A673 (cell line): Measurements from ENCODE around the gene PIP4K2C. TPM values are rescaled to one million over a fixed set of nuclear protein-coding genes. Genes with fewer than 3 reads are reported as not detected.

Source experiments
- BruUV-seq: library from RNA; stranded (reverse); fragments of 400-500 nt; replicated peaks from 2 replicates; lab custom pipeline; 2021; lab: Mats Ljungman, UMichigan
- CTCF ChIA-PET: fragments of 300-600 bp; sonication (Branson Sonifier 250); formaldehyde crosslinking; loops from one replicate; lab custom pipeline; 2022; ENCODE audit warnings: antibody characterized with exemption; lab: Charles Lee
- POLR2A ChIA-PET: fragments of 300-600 bp; sonication (Branson Sonifier 250); formaldehyde crosslinking; loops from one replicate; lab custom pipeline; 2022; ENCODE audit warnings: antibody characterized with exemption; ENCODE audit not compliant: low non-redundant PET; lab: Charles Lee
- DNase-seq: peaks from one replicate; pipeline ENCODE4 v3.0.0-alpha.2; 2015; ENCODE audit warnings: low spot score
- H3K27ac ChIP-seq: fragments of 200-600 bp; sonication (generic); 2 replicates; pipeline ENCODE4 v1.5.1; 2016; ENCODE audit warnings: mixed run types, low read depth, mild to moderate bottlenecking, mixed read lengths, antibody characterized with exemption, low read length; ENCODE audit not compliant: poor library complexity, severe bottlenecking
- H3K27me3 ChIP-seq: fragments of 200-600 bp; sonication (generic); replicated peaks from 2 replicates; pipeline ENCODE4 v1.6.1; 2017; ENCODE audit warnings: mixed run types, low read depth, mild to moderate bottlenecking, mixed read lengths, antibody characterized with exemption, low read length; ENCODE audit not compliant: insufficient read depth, poor library complexity
- H3K36me3 ChIP-seq: fragments of 200-600 bp; sonication (generic); 2 replicates; pipeline ENCODE4 v1.6.1; 2016; ENCODE audit warnings: mixed run types, mild to moderate bottlenecking, mixed read lengths, antibody characterized with exemption, low read length; ENCODE audit not compliant: insufficient read depth, poor library complexity, severe bottlenecking
- H3K4me1 ChIP-seq: fragments of 200-600 bp; sonication (generic); 2 replicates; pipeline ENCODE4 v1.6.1; 2017; ENCODE audit warnings: mixed run types, mild to moderate bottlenecking, mixed read lengths, antibody characterized with exemption, low read length; ENCODE audit not compliant: insufficient read depth, poor library complexity, severe bottlenecking
- H3K4me3 ChIP-seq: fragments of 200-600 bp; sonication (generic); 2 replicates; pipeline ENCODE4 v1.5.1; 2016; ENCODE audit warnings: low read depth, mixed run types, mild to moderate bottlenecking, mixed read lengths, low read length; ENCODE audit not compliant: poor library complexity, severe bottlenecking
- H3K9me3 ChIP-seq: fragments of 200-600 bp; sonication (generic); 2 replicates; pipeline ENCODE4 v1.6.1; 2016; ENCODE audit warnings: mixed run types, low read depth, mild to moderate bottlenecking, mixed read lengths, antibody characterized with exemption, low read length; ENCODE audit not compliant: poor library complexity, severe bottlenecking
- EZH2 ChIP-seq: fragments of 200-600 bp; sonication (generic); IDR thresholded peaks from 2 replicates; pipeline ENCODE4 v1.6.1; 2017; ENCODE audit warnings: borderline replicate concordance, low read depth, mild to moderate bottlenecking, mixed read lengths, antibody characterized with exemption, low read length; ENCODE audit not compliant: poor library complexity, severe bottlenecking
- intact Hi-C: fragments of 100-400 bp; cut with micrococcal nuclease; formaldehyde crosslinking; loops from one replicate; pipeline ENCODE4 v1.10.0; 2022; ENCODE audit not compliant: unreplicated experiment
- total RNA-seq: library from RNA; stranded (reverse); gene quantifications from 2 replicates; pipeline ENCODE4 v1.2.3, GENCODE V29; 2021
- TF ChIP-seq, protein P1 (sequence below): fragments of 300-800, 200-600 bp; sonication (generic); conservative IDR thresholded peaks from 2 replicates; pipeline ENCODE4 v1.5.1; 2017; ENCODE audit warnings: low read depth, mild to moderate bottlenecking, antibody characterized with exemption, low read length, moderate library complexity, mixed read lengths

Gene PIP4K2C
- total RNA-seq, 1 experiment from 2014 or later = 34.9 TPM

DNA sequence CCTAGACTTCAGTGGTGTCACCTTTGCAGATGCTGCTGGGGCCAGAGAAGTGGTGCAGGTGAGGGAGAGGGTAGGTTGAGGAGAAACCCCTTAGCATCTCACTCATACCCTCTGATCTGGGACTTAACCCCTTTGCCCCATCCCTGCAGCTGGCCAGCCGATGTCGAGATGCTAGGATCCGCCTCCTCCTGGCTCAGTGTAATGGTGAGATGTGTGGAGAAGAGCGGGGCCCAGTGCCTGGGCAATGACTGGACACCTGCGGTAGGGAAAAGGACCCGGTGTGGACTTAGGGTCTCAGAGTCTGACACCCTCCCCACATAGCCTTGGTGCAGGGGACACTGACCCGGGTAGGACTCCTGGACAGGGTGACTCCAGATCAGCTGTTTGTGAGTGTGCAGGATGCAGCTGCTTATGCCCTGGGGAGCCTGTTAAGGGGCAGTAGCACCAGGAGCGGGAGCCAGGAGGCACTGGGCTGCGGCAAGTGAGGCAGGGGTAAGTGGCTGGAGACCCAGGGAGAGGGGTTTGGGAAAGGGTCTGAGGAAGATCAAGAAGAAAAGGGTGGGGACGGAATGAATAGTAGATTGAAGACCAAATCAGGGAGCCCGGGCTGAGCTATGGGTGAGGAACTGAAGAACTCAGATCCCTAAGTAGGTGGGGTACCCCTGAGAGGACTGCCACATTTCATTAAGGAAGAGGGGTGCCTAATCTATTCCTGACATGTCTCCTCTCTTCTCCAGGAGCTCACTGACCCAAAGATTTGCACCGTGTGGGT lies 34.5 kb downstream of the PIP4K2C start:
- intact Hi-C loops = no loop called here

DNA sequence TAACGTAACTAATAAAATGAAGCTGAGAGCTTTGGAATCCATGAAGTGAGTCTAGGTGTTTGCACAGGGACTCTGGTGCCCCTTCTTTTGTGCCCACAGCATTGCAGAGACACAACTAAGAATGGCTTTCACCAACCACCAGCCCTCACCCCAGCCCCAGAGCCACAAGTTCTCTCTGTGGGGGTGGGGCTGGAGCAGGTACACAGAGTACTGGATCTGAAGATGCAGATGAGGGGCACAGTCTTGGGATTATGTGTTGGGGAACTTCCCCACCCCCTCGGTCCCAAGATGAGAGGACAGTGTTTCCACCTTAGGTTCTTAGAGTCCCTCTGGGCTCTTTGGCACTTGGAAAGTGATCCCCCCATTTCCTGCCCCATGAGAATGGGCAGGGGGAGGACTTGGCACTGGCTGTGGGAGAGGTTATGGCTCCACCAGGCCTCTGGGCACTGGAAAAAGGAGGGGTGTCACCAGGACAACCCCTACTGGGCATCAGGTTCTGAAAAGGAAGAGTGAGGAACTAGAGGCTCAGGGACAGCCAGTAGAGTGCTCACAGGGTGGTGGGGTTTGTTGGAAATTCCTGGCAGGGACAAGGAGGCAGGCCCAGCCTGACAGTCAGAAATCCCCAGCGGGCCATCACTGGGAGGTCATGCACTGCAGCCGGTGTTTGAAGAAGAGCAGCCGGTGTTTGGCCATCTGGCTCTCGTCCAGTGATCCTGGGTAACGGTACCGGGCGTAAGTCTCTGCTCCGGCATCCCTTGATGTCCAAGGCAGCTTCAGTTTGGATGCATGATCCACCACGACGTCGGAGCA lies 35.3 kb downstream of the PIP4K2C start:
- Histone ChIP-seq H3K9me3 (no peaks in the 10 kb centered on the region), H3K27me3 (peaks cover 2% of the 10 kb centered on the region), H3K4me3 (no peak overlapping the region), H3K4me1 (peaks cover 5% of the 10 kb centered on the region), H3K36me3 (peaks cover 21% of the 10 kb centered on the region), H3K27ac (no peak overlapping the region)
- DNase-seq = no peak
- ChIA-PET CTCF (interaction anchor here (0.6 kb wide), 1 partner anchor 383 kb away, joined by 3 read pairs; no protein-coding TSS in a partner anchor), POLR2A (no interaction called here)
- no TSS peak for BruUV-seq
- TF ChIP-seq, protein P1, sequence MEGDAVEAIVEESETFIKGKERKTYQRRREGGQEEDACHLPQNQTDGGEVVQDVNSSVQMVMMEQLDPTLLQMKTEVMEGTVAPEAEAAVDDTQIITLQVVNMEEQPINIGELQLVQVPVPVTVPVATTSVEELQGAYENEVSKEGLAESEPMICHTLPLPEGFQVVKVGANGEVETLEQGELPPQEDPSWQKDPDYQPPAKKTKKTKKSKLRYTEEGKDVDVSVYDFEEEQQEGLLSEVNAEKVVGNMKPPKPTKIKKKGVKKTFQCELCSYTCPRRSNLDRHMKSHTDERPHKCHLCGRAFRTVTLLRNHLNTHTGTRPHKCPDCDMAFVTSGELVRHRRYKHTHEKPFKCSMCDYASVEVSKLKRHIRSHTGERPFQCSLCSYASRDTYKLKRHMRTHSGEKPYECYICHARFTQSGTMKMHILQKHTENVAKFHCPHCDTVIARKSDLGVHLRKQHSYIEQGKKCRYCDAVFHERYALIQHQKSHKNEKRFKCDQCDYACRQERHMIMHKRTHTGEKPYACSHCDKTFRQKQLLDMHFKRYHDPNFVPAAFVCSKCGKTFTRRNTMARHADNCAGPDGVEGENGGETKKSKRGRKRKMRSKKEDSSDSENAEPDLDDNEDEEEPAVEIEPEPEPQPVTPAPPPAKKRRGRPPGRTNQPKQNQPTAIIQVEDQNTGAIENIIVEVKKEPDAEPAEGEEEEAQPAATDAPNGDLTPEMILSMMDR = no peak
- no peak for TF ChIP-seq EZH2
- intact Hi-C loops = no loop called here

More for the DNA sequence above, 34.5 kb downstream of the PIP4K2C start:
- ChIA-PET POLR2A (no interaction called here), CTCF (interaction anchor here (0.6 kb wide), 1 partner anchor 382 kb away, joined by 3 read pairs; no protein-coding TSS in a partner anchor)
- Histone ChIP-seq H3K9me3 (no peaks in the 10 kb centered on the region), H3K36me3 (peaks cover 21% of the 10 kb centered on the region), H3K27ac (no peak overlapping the region), H3K4me1 (peaks cover 7% of the 10 kb centered on the region), H3K4me3 (no peak overlapping the region), H3K27me3 (peaks cover 11% of the 10 kb centered on the region)
- TF ChIP-seq EZH2 = no peak
- TF ChIP-seq, protein P1 = no peak
- no peak for DNase-seq
- BruUV-seq = no TSS peak

DNA sequence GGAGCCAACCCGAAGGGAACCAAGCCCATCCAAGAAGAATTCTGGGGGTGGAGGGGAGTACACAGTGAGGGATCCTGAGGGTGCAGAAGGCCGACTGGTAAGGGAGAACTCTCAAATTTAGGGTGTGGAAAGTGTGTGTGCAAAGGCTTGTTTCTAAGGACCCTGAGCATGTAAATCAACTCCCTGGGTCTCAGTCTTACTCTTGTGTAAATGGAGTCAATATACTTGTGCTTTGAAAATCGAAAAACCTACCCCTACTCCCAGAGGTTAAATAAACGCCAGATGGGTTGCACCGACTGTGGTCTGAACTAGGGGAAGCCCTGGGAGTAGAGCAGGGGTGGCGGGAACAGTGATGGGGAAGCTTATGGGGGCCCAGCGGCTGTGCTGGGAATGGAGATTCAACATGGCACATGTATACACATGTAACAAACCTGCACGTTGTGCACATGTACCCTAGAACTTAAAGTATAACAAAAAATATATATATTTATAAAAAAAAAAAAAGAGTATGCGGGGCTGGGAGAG lies 36.0 kb downstream of the PIP4K2C start:
- CTCF ChIA-PET = no interaction called here
- peaks cover 21% of the 10 kb centered on the region for H3K36me3 ChIP-seq
- no peaks in the 10 kb centered on the region for H3K9me3 ChIP-seq
- no peaks in the 10 kb centered on the region for H3K27me3 ChIP-seq
- H3K27ac ChIP-seq = no peak overlapping the region
- TF ChIP-seq EZH2 = no peak
- TF ChIP-seq, protein P1 = no peak
- no TSS peak for BruUV-seq
- no peak for DNase-seq
- POLR2A ChIA-PET = no interaction called here
- intact Hi-C loops = no loop called here
- peaks cover 4% of the 10 kb centered on the region for H3K4me1 ChIP-seq
- H3K4me3 ChIP-seq = no peak overlapping the region
